ENCODE measurements around the gene RIN2. TPM values are rescaled to one million over a fixed set of nuclear protein-coding genes. Genes with fewer than 3 reads are reported as not detected.

RIN2 gene
- total RNA-seq, 1 experiment from 2014 or later: 1.5 TPM

- H3K79me2 ChIP-seq (ENCODE audit: insufficient read depth, low read length): no peaks in the 10 kb centered on the region
- H3K4me1 ChIP-seq (ENCODE audit: control insufficient read depth in 1 of 2, insufficient read depth in 2 of 2, low read length in 2 of 2): peaks cover 6 to 18% of the 10 kb centered on the region in 2 experiments
- peak overlapping the region; percentile 72 to 83 for H3K4me3 ChIP-seq (replicated peaks in 1 of 2; ENCODE audit: low read depth in 1 of 2, low read length in 2 of 2)
- TSS peak; percentile 43 for BruUV-seq (replicated peaks)
- H3K27ac ChIP-seq (ENCODE audit: low read depth, low read length): peak overlapping the region; percentile 51; the same call in 1 of the 2 replicates
- DNase-seq (ENCODE audit: low read depth, low spot score): peak; percentile 21
- peak overlapping the region; percentile 74 for H2AFZ ChIP-seq (ENCODE audit: low read depth, low read length, poor library complexity, severe bottlenecking)
- CTCF ChIA-PET: no interaction called here
- POLR2A ChIA-PET: interaction anchor here (0.5 to 0.6 kb wide), 2 partner anchors 16 to 614 kb away, joined by 3 to 4 read pairs; no protein-coding TSS in a partner anchor
- H3K9me2 ChIP-seq (ENCODE audit: insufficient read depth): no peaks in the 10 kb centered on the region
- no peaks in the 10 kb centered on the region for H3K27me3 ChIP-seq (ENCODE audit: insufficient read depth, low read length)
- H4K20me1 ChIP-seq (ENCODE audit: insufficient read depth): no peaks in the 10 kb centered on the region
- RAD21 ChIA-PET (ENCODE audit: low non-redundant PET in 1 of 2, low total read pairs in 2 of 2, uncharacterized antibody in 2 of 2, unreplicated experiment in 2 of 2): no interaction called here
- H3K4me2 ChIP-seq (ENCODE audit: low read length): peak overlapping the region; percentile 99
- ATAC-seq: peak; percentile 89
- H3K9me3 ChIP-seq (ENCODE audit: control insufficient read depth in 1 of 2, insufficient read depth in 1 of 2, low read depth in 1 of 2, low read length in 2 of 2): no peaks in the 10 kb centered on the region
- intact Hi-C loops (cut with micrococcal nuclease): no loop called here
- TF ChIP-seq SIN3A (IDR thresholded peaks at IDR 0.05; ENCODE audit: low read depth): no peak
- peak; percentile 33; the same call in 1 of the 2 replicates for TF ChIP-seq ZFX (IDR thresholded peaks at IDR 0.05)
- peak; percentile 53 for TF ChIP-seq POLR2AphosphoS5 (IDR thresholded peaks at IDR 0.05; ENCODE audit: low read depth, low read length)
- peak overlapping the region; percentile 65 for H3K9ac ChIP-seq (ENCODE audit: low read length)
- no peaks in the 10 kb centered on the region for H3K36me3 ChIP-seq (ENCODE audit: control insufficient read depth in 1 of 2, insufficient read depth in 2 of 2, low read length in 2 of 2)
Observed at GRCh38 chr20:19757487-19758132, 448 bp upstream of the RIN2 start.

GRCh38 chr20:19758501-19759331 is 658 bp downstream of the RIN2 start:
- ChIA-PET CTCF (no interaction called here), POLR2A (no interaction called here), RAD21 (ENCODE audit: low non-redundant PET in 1 of 2, low total read pairs in 2 of 2, uncharacterized antibody in 2 of 2, unreplicated experiment in 2 of 2) (no interaction called here)
- no peak overlapping the region for H2AFZ ChIP-seq (ENCODE audit: low read depth, low read length, poor library complexity, severe bottlenecking)
- DNase-seq (ENCODE audit: low read depth, low spot score): no peak
- intact Hi-C loops (cut with micrococcal nuclease): no loop called here
- H3K4me3 ChIP-seq (replicated peaks in 1 of 2; ENCODE audit: low read depth in 1 of 2, low read length in 2 of 2): peak overlapping the region; percentile 72 to 83
- peak overlapping the region; percentile 51; the same call in 1 of the 2 replicates for H3K27ac ChIP-seq (ENCODE audit: low read depth, low read length)
- H3K36me3 ChIP-seq (ENCODE audit: control insufficient read depth in 1 of 2, insufficient read depth in 2 of 2, low read length in 2 of 2): no peaks in the 10 kb centered on the region
- no peaks in the 10 kb centered on the region for H3K27me3 ChIP-seq (ENCODE audit: insufficient read depth, low read length)
- peak overlapping the region; percentile 65 for H3K9ac ChIP-seq (ENCODE audit: low read length)
- peak; percentile 7; the same call in 1 of the 2 replicates for ATAC-seq
- H3K9me2 ChIP-seq (ENCODE audit: insufficient read depth): no peaks in the 10 kb centered on the region
- no peaks in the 10 kb centered on the region for H3K79me2 ChIP-seq (ENCODE audit: insufficient read depth, low read length)
- no TSS peak for BruUV-seq (replicated peaks)
- H4K20me1 ChIP-seq (ENCODE audit: insufficient read depth): no peaks in the 10 kb centered on the region
- peaks cover 6 to 18% of the 10 kb centered on the region in 2 experiments for H3K4me1 ChIP-seq (ENCODE audit: control insufficient read depth in 1 of 2, insufficient read depth in 2 of 2, low read length in 2 of 2)
- H3K9me3 ChIP-seq (ENCODE audit: control insufficient read depth in 1 of 2, insufficient read depth in 1 of 2, low read depth in 1 of 2, low read length in 2 of 2): no peaks in the 10 kb centered on the region
- peak overlapping the region; percentile 99 for H3K4me2 ChIP-seq (ENCODE audit: low read length)
- no peak for TF ChIP-seq ZNF274 (IDR thresholded peaks at IDR 0.05; ENCODE audit: low read depth, low read length)
- TF ChIP-seq FOSL1 (IDR thresholded peaks at IDR 0.05; ENCODE audit: low read depth): no peak
- no peak for TF ChIP-seq POLR2A (IDR thresholded peaks at IDR 0.05; ENCODE audit: borderline replicate concordance, extremely low read depth, insufficient read depth, insufficient read length)
- no peak for TF ChIP-seq EZH2 (IDR thresholded peaks at IDR 0.05)
- TF ChIP-seq JUND (IDR thresholded peaks at IDR 0.05): no peak
- TF ChIP-seq REST (IDR thresholded peaks at IDR 0.05; ENCODE audit: low read depth): no peak
- TF ChIP-seq CEBPB (IDR thresholded peaks at IDR 0.05; ENCODE audit: low read depth): no peak
- no peak for TF ChIP-seq YY1 (IDR thresholded peaks at IDR 0.05; ENCODE audit: extremely low read depth, insufficient replicate concordance, low read depth, low read length)
- no peak for TF ChIP-seq CTCF (IDR thresholded peaks at IDR 0.05 in 2 of 3, conservative IDR thresholded peaks at IDR 0.05 in 1 of 3; ENCODE audit: borderline replicate concordance in 1 of 3, insufficient read depth in 1 of 3, low read depth in 2 of 3, low read length in 2 of 3)
- TF ChIP-seq RAD21 (IDR thresholded peaks at IDR 0.05; ENCODE audit: low read depth): no peak
- no peak for TF ChIP-seq SP1 (IDR thresholded peaks at IDR 0.05; ENCODE audit: low read depth)
- no peak for TF ChIP-seq SIN3A (IDR thresholded peaks at IDR 0.05; ENCODE audit: low read depth)

Data from HCT116 (cell line).